Measurements from ENCODE around the gene HMOX2.
A peak's percentile ranks its signal among the peaks of the same experiment; 100 is the strongest.

The HMOX2 gene

DNA sequence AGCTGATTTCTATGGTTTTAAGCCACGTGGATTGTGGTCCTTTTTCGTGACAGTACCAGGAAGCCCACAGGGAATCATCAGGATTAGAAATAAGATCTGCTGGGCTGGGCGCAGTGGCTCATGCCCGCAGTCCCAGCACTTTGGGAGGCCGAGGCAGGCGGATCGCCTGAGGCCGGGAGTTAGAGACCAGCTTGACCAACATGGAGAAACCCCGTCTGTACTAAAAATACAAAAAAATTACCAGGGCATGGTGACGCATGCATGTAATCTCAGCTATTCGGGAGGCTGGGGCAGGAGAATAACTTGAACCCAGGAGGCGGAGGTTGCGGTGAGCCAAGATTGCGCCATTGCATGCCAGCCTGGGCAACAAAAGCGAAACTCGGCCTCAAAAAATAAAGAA, 8.3 kb upstream of the HMOX2 start:
- DNase-seq (ENCODE audit: extremely low spot score), result no peak
- CTCF ChIA-PET, result no interaction called here
- POLR2A ChIA-PET, result interaction anchor here (1.1 kb wide), 1 partner anchor 8 kb away, joined by 5 read pairs; the partner anchor contains the start of gene HMOX2
- no peak for TF ChIP-seq LEF1 (IDR thresholded peaks at IDR 0.05; ENCODE audit: borderline replicate concordance)

DNA sequence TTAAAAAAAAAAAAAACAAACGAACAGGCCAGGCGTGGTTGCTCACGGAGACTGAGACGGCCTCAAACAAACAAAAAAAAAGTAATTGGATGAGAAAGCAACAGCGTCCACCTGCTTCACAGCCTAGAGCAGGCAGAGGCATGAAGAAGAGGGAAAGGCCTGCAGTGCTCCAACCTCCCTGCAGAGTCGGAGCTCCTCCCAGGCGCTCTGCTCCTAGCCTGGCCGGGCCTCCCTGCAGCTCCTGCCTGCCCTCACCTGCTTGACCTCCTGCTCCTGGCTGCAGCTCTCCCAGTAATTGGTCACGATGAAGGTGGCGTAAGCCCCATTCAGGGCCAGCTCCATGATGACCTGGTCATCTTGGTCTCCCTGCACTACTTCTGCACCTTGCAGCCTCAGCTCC, 7.2 kb upstream of the HMOX2 start:
- ChIA-PET CTCF (no interaction called here), POLR2A (no interaction called here)
- DNase-seq (ENCODE audit: extremely low spot score), result no peak

DNA sequence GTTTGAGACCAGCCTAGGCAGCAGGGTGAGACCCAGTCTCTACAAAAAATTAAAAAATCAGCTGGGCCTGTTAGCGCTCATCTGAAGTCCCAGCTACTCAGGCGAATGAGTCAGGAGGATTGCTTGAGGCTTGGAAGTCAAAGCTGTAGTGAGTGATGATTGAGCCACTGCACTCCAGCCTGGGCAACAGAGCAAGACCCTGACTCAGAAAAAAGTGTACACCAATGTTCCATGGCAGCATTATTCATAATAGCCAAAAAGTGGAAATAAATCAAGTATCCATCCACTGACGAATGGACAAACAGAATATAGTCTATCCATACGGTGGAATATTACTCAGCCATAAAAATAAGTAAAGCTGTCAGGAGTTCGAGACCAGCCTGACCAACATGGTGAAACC, 4.3 kb upstream of the HMOX2 start:
- DNase-seq (ENCODE audit: extremely low spot score), result no peak
- CTCF ChIA-PET, result no interaction called here
- no peak for TF ChIP-seq SUZ12 (IDR thresholded peaks at IDR 0.05)
- TF ChIP-seq TARDBP (IDR thresholded peaks at IDR 0.05), result no peak
- TF ChIP-seq ELF4 (IDR thresholded peaks at IDR 0.05), result no peak
- no peak for TF ChIP-seq ARNT (IDR thresholded peaks at IDR 0.05)
- TF ChIP-seq L3MBTL2 (conservative IDR thresholded peaks at IDR 0.05), result no peak
- no peak for TF ChIP-seq FOXA1 (IDR thresholded peaks at IDR 0.05)
- TF ChIP-seq, protein P1, sequence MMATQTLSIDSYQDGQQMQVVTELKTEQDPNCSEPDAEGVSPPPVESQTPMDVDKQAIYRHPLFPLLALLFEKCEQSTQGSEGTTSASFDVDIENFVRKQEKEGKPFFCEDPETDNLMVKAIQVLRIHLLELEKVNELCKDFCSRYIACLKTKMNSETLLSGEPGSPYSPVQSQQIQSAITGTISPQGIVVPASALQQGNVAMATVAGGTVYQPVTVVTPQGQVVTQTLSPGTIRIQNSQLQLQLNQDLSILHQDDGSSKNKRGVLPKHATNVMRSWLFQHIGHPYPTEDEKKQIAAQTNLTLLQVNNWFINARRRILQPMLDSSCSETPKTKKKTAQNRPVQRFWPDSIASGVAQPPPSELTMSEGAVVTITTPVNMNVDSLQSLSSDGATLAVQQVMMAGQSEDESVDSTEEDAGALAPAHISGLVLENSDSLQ (IDR thresholded peaks at IDR 0.05), result no peak
- TF ChIP-seq SP1 (IDR thresholded peaks at IDR 0.05), result no peak
- no peak for TF ChIP-seq NFRKB (IDR thresholded peaks at IDR 0.05)
- no peak for TF ChIP-seq BHLHE40 (IDR thresholded peaks at IDR 0.05; ENCODE audit: borderline replicate concordance)
- no peak for TF ChIP-seq CTBP1 (IDR thresholded peaks at IDR 0.05; ENCODE audit: borderline replicate concordance)
- no peak for TF ChIP-seq FOXK2 (IDR thresholded peaks at IDR 0.05)
- TF ChIP-seq ZNF384 (IDR thresholded peaks at IDR 0.05), result no peak
- no peak for TF ChIP-seq HDGF (IDR thresholded peaks at IDR 0.05; ENCODE audit: borderline replicate concordance)
- TF ChIP-seq FOXM1 (IDR thresholded peaks at IDR 0.05; ENCODE audit: borderline replicate concordance), result no peak
- TF ChIP-seq LEF1 (IDR thresholded peaks at IDR 0.05; ENCODE audit: borderline replicate concordance), result no peak
- POLR2A ChIA-PET, result no interaction called here

More for the DNA sequence above, 7.2 kb upstream of the HMOX2 start:
- no peak for TF ChIP-seq ZNF384 (IDR thresholded peaks at IDR 0.05)

DNA sequence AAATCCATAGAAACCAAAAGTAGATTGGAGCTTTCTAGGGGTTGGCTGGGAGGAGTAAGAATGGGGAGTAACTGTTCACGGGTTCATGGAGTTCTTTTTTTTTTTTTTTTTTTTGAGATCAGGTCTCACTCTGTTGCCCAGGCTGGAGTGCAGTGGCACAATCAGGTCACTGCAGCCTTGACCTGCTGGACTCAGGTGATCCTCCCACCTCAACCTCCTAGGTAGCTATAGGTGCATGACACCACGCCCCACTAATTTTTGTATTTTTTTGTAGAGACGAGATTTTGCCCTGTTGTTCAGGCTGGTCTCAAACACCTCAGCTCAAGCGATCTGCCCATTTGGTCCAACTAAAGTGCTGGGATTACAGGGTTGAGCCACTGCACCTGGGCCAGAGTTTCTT, 3.3 kb upstream of the HMOX2 start:
- ChIA-PET POLR2A (no interaction called here), CTCF (interaction anchor here (0.7 kb wide), 1 partner anchor 19 kb away, joined by 3 read pairs; no protein-coding TSS in a partner anchor)
- TF ChIP-seq ARNT (IDR thresholded peaks at IDR 0.05) (no peak), FOXM1 (IDR thresholded peaks at IDR 0.05; ENCODE audit: borderline replicate concordance) (no peak), HDGF (IDR thresholded peaks at IDR 0.05; ENCODE audit: borderline replicate concordance) (no peak), NFRKB (IDR thresholded peaks at IDR 0.05) (no peak), L3MBTL2 (conservative IDR thresholded peaks at IDR 0.05) (no peak), ZNF384 (IDR thresholded peaks at IDR 0.05) (no peak), ELF4 (IDR thresholded peaks at IDR 0.05) (no peak)
- DNase-seq (ENCODE audit: extremely low spot score), result no peak

DNA sequence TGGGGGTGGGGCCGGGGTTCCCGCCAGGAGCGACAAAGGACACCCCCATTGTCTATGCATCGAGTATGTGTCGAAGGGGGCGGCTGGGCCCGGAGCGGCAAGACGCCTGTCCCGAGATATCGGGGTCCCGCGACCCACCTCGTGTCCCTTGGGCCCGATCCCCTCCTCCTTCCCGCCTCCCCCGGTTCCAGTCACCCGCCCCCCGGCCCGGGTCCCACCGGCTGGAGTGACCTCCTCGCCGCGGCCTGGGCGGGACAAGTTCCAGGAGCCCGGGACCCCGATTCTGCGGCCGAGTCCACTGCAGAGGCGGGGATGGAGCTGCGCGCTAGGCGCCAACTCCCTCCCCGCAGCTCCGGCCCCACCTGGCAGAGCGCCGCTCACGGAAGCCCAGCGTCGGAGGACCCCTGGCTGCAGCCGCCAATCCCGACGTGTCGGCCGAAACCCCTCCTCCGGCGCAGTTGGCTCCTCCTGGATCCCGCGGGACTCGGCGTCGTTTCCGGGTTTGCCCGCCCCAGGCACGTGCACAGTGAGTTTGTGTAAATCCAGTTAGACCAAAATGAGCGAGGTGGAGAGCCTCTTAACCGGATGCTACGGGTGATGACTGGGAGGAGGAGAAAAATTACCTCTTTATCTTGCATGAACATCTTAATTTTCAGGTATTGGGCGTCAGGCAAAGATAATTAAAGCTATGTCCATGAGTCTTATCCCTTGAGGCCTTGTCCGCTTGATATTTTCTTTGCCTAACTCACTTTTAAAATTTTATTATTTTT, 1.8 kb upstream of the HMOX2 start, which contains the start of gene NMRAL1:
Gene NMRAL1 (minus strand): TSS at position 434 of the 770 bp plus-strand sequence. CDS start 493 bp downstream, outside the sequence.
- ChIA-PET POLR2A (no interaction called here), CTCF (no interaction called here)
- DNase-seq (ENCODE audit: extremely low spot score), result peak; percentile 63
- TF ChIP-seq LEF1 (IDR thresholded peaks at IDR 0.05; ENCODE audit: borderline replicate concordance) (no peak), L3MBTL2 (conservative IDR thresholded peaks at IDR 0.05) (peak; percentile 85), ELF4 (IDR thresholded peaks at IDR 0.05) (peak; percentile 74), ARNT (IDR thresholded peaks at IDR 0.05) (no peak)
- TF ChIP-seq, protein P1 (IDR thresholded peaks at IDR 0.05), result peak; percentile 29; the same call in 1 of the 2 replicates

DNA sequence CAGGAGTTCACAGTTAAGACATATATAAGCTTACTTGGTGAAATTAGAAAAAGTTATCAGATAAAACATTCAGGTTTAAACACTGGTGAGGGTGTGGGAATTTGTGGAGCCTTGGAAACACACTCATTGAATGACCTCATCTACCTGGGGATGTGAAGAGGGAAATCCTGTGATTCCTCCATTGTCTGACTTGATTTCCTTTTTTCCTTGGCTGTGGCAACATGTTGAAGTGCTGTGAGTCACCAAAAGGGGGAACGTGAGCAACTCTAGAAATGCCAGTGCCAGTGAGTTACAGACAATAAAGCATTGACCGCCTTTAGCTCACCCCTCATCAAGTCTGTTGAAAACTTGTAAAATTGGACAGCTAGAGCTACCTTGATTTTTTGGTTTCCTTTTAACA, 1.8 kb downstream of the HMOX2 start:
- ChIA-PET POLR2A (no interaction called here), CTCF (interaction anchor here (0.6 to 0.8 kb wide), 4 partner anchors 17 to 1233 kb away, joined by 3 read pairs; partner anchors contain the start of gene CORO7)
- DNase-seq (ENCODE audit: extremely low spot score), result peak; percentile 33
- TF ChIP-seq LEF1 (IDR thresholded peaks at IDR 0.05; ENCODE audit: borderline replicate concordance), result no peak
- TF ChIP-seq, protein P1 (IDR thresholded peaks at IDR 0.05), result peak; percentile 19; the same call in 1 of the 2 replicates

DNA sequence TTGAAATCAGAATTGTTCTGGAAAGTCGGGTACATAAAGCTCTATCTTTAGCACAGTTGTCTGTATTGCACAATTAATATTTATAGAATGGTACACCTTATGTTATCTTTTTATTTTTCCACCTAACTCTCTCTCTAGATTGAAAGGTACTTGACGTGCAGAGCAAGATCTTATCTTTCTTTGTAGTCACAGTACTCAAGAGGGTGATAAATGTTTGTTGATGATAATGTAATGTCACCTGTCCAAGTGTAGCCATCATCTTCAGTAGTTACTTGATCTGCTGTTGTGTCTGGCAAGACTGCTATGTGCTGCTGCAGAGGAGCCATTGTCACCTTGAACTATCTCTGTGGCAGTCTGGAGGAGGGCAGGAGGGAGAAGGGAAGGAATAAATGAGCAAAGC, 5.3 kb downstream of the HMOX2 start:
- no peak for DNase-seq (ENCODE audit: extremely low spot score)
- TF ChIP-seq TARDBP (IDR thresholded peaks at IDR 0.05) (no peak), SUZ12 (IDR thresholded peaks at IDR 0.05) (no peak)
- POLR2A ChIA-PET, result no interaction called here
- CTCF ChIA-PET, result interaction anchor here (0.6 kb wide), 1 partner anchor 18 kb away, joined by 4 read pairs; no protein-coding TSS in a partner anchor
